ENCODE results near the gene GAD1.

DNA sequence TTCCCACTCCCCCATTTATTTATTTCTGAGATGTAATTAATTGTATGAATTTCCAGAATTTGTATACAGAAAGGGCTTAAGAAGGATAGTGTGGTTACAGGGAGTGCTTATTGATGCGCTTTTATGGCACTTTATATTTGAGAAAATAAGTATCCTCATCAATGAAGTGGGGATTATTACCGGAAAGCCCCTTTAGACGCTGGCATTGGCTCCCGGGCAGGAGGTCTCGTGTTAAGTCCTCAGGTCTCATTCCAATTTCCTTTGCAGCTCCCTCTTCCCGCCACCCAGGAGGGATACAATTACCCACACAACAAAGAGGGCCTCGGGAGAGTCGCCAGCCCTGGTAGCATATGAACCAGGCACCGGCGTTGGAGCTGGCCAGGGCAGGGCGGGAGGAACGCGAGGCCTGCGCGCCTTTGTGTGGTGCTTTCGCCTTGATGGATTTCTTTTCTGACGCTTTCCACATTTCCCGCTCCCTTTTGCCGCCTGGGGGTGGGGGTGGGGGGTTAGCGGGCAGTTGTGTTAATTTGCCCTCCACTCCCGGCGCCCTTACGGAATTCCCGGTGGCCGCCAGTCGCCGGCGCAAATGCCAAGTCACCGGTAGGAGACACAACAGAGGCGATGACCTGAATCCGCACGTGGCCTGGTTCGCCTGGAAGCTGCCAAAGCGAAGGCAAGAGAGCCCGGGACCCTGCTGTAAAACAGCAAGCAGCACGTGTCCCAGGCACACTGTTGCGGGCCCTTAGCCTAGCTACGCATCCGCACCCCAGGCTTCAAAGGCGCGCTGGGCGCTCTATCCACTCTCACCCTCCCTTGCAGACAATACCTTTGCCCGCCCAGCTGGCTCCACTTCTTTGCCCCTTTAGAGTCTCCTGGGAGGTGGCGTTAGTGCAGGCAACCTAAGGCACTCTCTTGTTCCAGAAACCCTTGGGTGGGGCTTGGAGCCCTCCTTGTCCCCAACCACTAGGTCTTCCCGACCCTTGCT, 3.3 kb downstream of the GAD1 start:
- TF ChIP-seq, protein P1, sequence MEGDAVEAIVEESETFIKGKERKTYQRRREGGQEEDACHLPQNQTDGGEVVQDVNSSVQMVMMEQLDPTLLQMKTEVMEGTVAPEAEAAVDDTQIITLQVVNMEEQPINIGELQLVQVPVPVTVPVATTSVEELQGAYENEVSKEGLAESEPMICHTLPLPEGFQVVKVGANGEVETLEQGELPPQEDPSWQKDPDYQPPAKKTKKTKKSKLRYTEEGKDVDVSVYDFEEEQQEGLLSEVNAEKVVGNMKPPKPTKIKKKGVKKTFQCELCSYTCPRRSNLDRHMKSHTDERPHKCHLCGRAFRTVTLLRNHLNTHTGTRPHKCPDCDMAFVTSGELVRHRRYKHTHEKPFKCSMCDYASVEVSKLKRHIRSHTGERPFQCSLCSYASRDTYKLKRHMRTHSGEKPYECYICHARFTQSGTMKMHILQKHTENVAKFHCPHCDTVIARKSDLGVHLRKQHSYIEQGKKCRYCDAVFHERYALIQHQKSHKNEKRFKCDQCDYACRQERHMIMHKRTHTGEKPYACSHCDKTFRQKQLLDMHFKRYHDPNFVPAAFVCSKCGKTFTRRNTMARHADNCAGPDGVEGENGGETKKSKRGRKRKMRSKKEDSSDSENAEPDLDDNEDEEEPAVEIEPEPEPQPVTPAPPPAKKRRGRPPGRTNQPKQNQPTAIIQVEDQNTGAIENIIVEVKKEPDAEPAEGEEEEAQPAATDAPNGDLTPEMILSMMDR (IDR thresholded peaks at IDR 0.05 in 4 of 5, conservative IDR thresholded peaks at IDR 0.05 in 1 of 5): no peak
- no peak for TF ChIP-seq POLR2A (IDR thresholded peaks at IDR 0.05)
